Measurements from ENCODE around the gene DNAJB5.

DNA sequence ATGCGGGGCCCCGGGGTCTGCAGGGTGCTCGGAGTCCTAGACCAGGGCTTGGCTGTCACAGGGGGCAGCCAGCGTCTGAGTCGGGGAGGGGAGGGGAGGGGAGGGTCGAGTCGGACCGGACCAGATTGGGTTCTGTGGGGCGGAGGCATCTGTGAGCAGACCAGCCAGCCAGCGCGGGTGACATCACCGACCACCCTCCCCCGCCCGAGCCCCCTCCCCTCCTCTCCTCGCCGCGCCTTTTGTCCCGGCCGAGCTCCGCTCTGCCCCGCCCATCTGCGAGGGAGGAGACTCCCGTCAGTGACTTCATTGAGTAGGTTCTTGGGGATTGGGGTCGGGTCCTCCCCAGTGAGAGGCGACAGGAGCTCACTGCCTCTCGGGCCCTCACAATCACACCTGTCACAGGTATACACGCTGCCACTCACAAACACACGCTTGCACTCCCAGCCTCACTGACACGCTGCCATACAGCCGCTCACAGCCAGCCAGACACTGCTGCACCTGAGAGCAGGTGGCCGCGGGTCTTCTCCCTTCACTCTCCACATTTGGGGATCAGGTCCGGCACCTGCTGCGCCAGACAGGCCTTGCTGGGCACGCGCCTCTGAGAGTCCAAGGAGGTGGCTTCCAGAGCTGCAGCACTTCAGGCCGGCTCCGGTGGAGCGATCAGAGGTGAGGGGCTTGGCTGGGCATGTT is 546 bp downstream of the DNAJB5 start:
- TF ChIP-seq, protein P1, sequence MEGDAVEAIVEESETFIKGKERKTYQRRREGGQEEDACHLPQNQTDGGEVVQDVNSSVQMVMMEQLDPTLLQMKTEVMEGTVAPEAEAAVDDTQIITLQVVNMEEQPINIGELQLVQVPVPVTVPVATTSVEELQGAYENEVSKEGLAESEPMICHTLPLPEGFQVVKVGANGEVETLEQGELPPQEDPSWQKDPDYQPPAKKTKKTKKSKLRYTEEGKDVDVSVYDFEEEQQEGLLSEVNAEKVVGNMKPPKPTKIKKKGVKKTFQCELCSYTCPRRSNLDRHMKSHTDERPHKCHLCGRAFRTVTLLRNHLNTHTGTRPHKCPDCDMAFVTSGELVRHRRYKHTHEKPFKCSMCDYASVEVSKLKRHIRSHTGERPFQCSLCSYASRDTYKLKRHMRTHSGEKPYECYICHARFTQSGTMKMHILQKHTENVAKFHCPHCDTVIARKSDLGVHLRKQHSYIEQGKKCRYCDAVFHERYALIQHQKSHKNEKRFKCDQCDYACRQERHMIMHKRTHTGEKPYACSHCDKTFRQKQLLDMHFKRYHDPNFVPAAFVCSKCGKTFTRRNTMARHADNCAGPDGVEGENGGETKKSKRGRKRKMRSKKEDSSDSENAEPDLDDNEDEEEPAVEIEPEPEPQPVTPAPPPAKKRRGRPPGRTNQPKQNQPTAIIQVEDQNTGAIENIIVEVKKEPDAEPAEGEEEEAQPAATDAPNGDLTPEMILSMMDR (IDR thresholded peaks at IDR 0.05 in 8 of 11, conservative IDR thresholded peaks at IDR 0.05 in 3 of 11) = no peak
- TF ChIP-seq POLR2A (IDR thresholded peaks at IDR 0.05) (no peak), POLR2AphosphoS5 (IDR thresholded peaks at IDR 0.05) (peak in 1 of 3 donors; percentile 12)

Measured in spleen (tissue), 7 donors.